ENCODE data around the gene SLC44A4. TPM values are rescaled to one million over a fixed set of nuclear protein-coding genes. Genes with fewer than 3 reads are reported as not detected.

SLC44A4 gene
- polyA plus RNA-seq, 1 donor (not counting 4 experiments of a cell fraction or from before 2014, with no cell fraction given), result 0.25 TPM

DNA sequence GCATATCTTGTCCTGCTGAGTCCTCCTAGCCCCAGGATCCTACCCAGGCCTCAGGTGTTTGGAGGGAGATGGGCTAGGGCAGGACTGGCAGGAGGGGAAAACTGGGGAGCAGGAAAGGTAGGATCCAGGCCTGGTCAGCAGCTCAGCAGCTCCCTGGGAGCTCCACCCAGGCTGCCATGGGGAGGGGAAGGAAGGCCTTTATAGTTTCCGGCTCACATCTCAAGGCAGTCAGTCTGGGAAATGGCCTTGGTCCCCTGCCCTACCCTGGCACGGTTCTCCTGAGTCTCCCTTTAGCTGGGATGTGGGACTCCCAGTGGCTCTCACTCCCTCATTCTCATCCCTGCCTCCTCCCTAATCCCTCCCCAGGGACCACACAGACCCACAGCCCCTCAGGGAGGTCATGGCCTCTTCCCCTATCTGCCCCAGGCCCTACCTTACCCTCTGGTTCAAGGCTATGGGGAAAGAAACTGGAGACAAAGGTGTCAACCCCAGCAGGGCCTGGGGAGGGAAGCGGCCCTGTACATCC, 1.6 kb downstream of the SLC44A4 start:
- H3K36me3 ChIP-seq (ENCODE audit: control insufficient read depth in 2 of 2, extremely low read depth in 1 of 2, insufficient read depth in 2 of 2, low read length in 2 of 2), result peaks cover 2 to 5% of the 10 kb centered on the region in 2 experiments

DNA sequence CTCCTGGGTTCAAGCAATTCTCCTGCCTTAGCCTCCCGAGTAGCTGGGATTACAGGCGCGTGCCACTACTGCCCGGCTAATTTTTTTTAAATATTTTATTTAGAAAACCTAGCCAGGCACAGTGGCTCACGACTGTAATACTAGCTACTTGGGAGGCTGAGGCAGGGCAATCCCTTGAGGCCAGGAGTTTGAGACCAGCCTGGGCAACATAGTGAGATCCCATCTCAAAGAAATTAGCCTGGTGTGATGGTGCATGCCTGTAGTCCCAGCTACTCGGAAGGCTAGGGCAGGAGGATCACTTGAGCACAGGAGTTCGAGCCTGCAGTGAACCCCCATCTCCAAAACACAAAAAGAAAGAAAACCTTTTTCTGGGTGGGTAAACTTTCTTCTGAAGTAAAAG, 2.4 kb downstream of the SLC44A4 start:
- no peak for TF ChIP-seq EZH2 (IDR thresholded peaks at IDR 0.05; ENCODE audit: low read length)
- TF ChIP-seq, protein P1, sequence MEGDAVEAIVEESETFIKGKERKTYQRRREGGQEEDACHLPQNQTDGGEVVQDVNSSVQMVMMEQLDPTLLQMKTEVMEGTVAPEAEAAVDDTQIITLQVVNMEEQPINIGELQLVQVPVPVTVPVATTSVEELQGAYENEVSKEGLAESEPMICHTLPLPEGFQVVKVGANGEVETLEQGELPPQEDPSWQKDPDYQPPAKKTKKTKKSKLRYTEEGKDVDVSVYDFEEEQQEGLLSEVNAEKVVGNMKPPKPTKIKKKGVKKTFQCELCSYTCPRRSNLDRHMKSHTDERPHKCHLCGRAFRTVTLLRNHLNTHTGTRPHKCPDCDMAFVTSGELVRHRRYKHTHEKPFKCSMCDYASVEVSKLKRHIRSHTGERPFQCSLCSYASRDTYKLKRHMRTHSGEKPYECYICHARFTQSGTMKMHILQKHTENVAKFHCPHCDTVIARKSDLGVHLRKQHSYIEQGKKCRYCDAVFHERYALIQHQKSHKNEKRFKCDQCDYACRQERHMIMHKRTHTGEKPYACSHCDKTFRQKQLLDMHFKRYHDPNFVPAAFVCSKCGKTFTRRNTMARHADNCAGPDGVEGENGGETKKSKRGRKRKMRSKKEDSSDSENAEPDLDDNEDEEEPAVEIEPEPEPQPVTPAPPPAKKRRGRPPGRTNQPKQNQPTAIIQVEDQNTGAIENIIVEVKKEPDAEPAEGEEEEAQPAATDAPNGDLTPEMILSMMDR (optimal IDR thresholded peaks at IDR 0.05 in 1 of 3, IDR thresholded peaks at IDR 0.05 in 1 of 3, conservative IDR thresholded peaks at IDR 0.05 in 1 of 3; ENCODE audit: extremely low read depth in 1 of 3, insufficient read depth in 2 of 3, low read length in 3 of 3), result no peak
- DNase-seq (ENCODE audit: low read depth, low spot score) (no peak), FAIRE-seq (no peak)
- H3K27ac ChIP-seq (ENCODE audit: control insufficient read depth, insufficient read depth, low read length), result no peak overlapping the region
- H3K9ac ChIP-seq (ENCODE audit: control insufficient read depth, extremely low read depth, insufficient read depth, low read length), result no peak overlapping the region
- H3K36me3 ChIP-seq (ENCODE audit: control insufficient read depth in 2 of 2, extremely low read depth in 1 of 2, insufficient read depth in 2 of 2, low read length in 2 of 2), result peaks cover under 1 to 2% of the 10 kb centered on the region in 2 experiments
- dilution Hi-C loops (cut with MboI; ENCODE audit: extremely low pct_ligation_motif_present, low sequenced_read_pairs), result no loop called here
- H3K4me1 ChIP-seq (ENCODE audit: control insufficient read depth, extremely low read depth, insufficient read depth, low read length), result peaks cover 4% of the 10 kb centered on the region
- H3K4me3 ChIP-seq (ENCODE audit: control insufficient read depth in 2 of 3, extremely low read depth in 1 of 3, insufficient read depth in 2 of 3, low read depth in 1 of 3, low read length in 3 of 3), result no peak overlapping the region
- no peaks in the 10 kb centered on the region for H3K9me3 ChIP-seq (ENCODE audit: control insufficient read depth, low read depth, low read length)
- no peak overlapping the region for H2AFZ ChIP-seq (ENCODE audit: control insufficient read depth, low read length)
- H3K27me3 ChIP-seq (ENCODE audit: control insufficient read depth, extremely low read depth, insufficient read depth, low read length), result no peaks in the 10 kb centered on the region
- H3K9me1 ChIP-seq (ENCODE audit: control insufficient read depth, extremely low read depth, insufficient read depth, low read length), result no peaks in the 10 kb centered on the region
- H3K4me2 ChIP-seq (ENCODE audit: control insufficient read depth, extremely low read depth, insufficient read depth, low read depth, low read length), result no peak overlapping the region
- H4K20me1 ChIP-seq (ENCODE audit: control insufficient read depth, extremely low read depth, insufficient read depth, low read length), result no peaks in the 10 kb centered on the region
- no peaks in the 10 kb centered on the region for H3K79me2 ChIP-seq (ENCODE audit: control insufficient read depth, insufficient read depth, low read length)

More for the DNA sequence above, 1.6 kb downstream of the SLC44A4 start:
- DNase-seq (ENCODE audit: low read depth, low spot score), result no peak
- H3K4me1 ChIP-seq (ENCODE audit: control insufficient read depth, extremely low read depth, insufficient read depth, low read length), result peaks cover 4% of the 10 kb centered on the region
- no peaks in the 10 kb centered on the region for H3K9me3 ChIP-seq (ENCODE audit: control insufficient read depth, low read depth, low read length)
- dilution Hi-C loops (cut with MboI; ENCODE audit: extremely low pct_ligation_motif_present, low sequenced_read_pairs), result no loop called here
- H3K4me3 ChIP-seq (ENCODE audit: control insufficient read depth in 2 of 3, extremely low read depth in 1 of 3, insufficient read depth in 2 of 3, low read depth in 1 of 3, low read length in 3 of 3), result no peak overlapping the region
- no peak for FAIRE-seq
- no peak overlapping the region for H2AFZ ChIP-seq (ENCODE audit: control insufficient read depth, low read length)
- H3K27ac ChIP-seq (ENCODE audit: control insufficient read depth, insufficient read depth, low read length), result no peak overlapping the region
- TF ChIP-seq, protein P1 (optimal IDR thresholded peaks at IDR 0.05 in 1 of 3, IDR thresholded peaks at IDR 0.05 in 1 of 3, conservative IDR thresholded peaks at IDR 0.05 in 1 of 3; ENCODE audit: extremely low read depth in 1 of 3, insufficient read depth in 2 of 3, low read length in 3 of 3), result no peak
- no peak for TF ChIP-seq EZH2 (IDR thresholded peaks at IDR 0.05; ENCODE audit: low read length)
- no peak overlapping the region for H3K9ac ChIP-seq (ENCODE audit: control insufficient read depth, extremely low read depth, insufficient read depth, low read length)
- no peaks in the 10 kb centered on the region for H4K20me1 ChIP-seq (ENCODE audit: control insufficient read depth, extremely low read depth, insufficient read depth, low read length)
- no peaks in the 10 kb centered on the region for H3K27me3 ChIP-seq (ENCODE audit: control insufficient read depth, extremely low read depth, insufficient read depth, low read length)
- no peaks in the 10 kb centered on the region for H3K9me1 ChIP-seq (ENCODE audit: control insufficient read depth, extremely low read depth, insufficient read depth, low read length)
- H3K4me2 ChIP-seq (ENCODE audit: control insufficient read depth, extremely low read depth, insufficient read depth, low read depth, low read length), result no peak overlapping the region
- H3K79me2 ChIP-seq (ENCODE audit: control insufficient read depth, insufficient read depth, low read length), result no peaks in the 10 kb centered on the region
